Cardiac fibroblast (primary cell): ENCODE data around the gene GP9.
"Not testable (repeated sequence)": the region's sequence is repeated elsewhere in the genome, so short reads cannot be mapped to it uniquely, and the experiment has no call there.

ENCODE experiments used
- DNase-seq, 2 donors: peaks; one replicate each; pipeline versions ENCODE4 v3.0.0 to v3.0.0-alpha.2; 2010; ENCODE audit warnings: low read depth in 2 of 2
- H3K4me3 ChIP-seq, 2 donors: replicated peaks in 1 of 2; 1 replicate in 1 of 2; 2 replicates in 1 of 2; pipeline ENCODE4 v1.5.1; 2011; ENCODE audit warnings: low read depth in 2 of 2, low read length in 2 of 2, mild to moderate bottlenecking in 2 of 2, moderate library complexity in 1 of 2
- CTCF ChIP-seq: IDR thresholded peaks from one replicate; pipeline ENCODE4 v1.5.1; 2011; ENCODE audit warnings: low read depth, mild to moderate bottlenecking, low read length, inconsistent platforms

Gene GP9

GRCh38 chr3:129085818-129086217, 25.2 kb downstream of the GP9 start:
- no peak overlapping the region for H3K4me3 ChIP-seq
- no peak for DNase-seq
- no peak for TF ChIP-seq CTCF

- no peak overlapping the region for H3K4me3 ChIP-seq
- peak; percentile 44 to 46 for DNase-seq
- no peak for TF ChIP-seq CTCF
Observed at GRCh38 chr3:129087138-129087702, 26.6 kb downstream of the GP9 start.

- not testable (repeated sequence) for H3K4me3 ChIP-seq
- DNase-seq, result peak; percentile 66 to 75
Observed at GRCh38 chr3:129087904-129088303, 27.3 kb downstream of the GP9 start.

- H3K4me3 ChIP-seq, DNase-seq: not testable (repeated sequence)
Observed at GRCh38 chr3:129088312-129088711, 27.7 kb downstream of the GP9 start.

- TF ChIP-seq CTCF, result no peak
- no peak overlapping the region for H3K4me3 ChIP-seq
- no peak for DNase-seq
Observed at GRCh38 chr3:129095285-129095684, 34.7 kb downstream of the GP9 start.

- DNase-seq, result no peak
Observed at GRCh38 chr3:129100274-129100673, 39.7 kb downstream of the GP9 start.

GRCh38 chr3:129101370-129102138, 41.0 kb downstream of the GP9 start:
- DNase-seq, result no peak
- TF ChIP-seq CTCF, result no peak
- H3K4me3 ChIP-seq, result no peak overlapping the region

More at GRCh38 chr3:129100274-129100673, 39.7 kb downstream of the GP9 start:
- no peak for TF ChIP-seq CTCF
- H3K4me3 ChIP-seq, result no peak overlapping the region

GRCh38 chr3:129103296-129103695, 42.7 kb downstream of the GP9 start:
- DNase-seq, result no peak
- H3K4me3 ChIP-seq, result no peak overlapping the region
- no peak for TF ChIP-seq CTCF
